CD4-positive, CD25-positive, alpha-beta regulatory T cell (primary cell): Measurements from ENCODE around the gene TCFL5. TPM values are rescaled to one million over a fixed set of nuclear protein-coding genes. Genes with fewer than 3 reads are reported as not detected.

Experiments used
- ATAC-seq, 2 donors: fragments of 150-1000 bp; cut with Tn5 transposase; one replicate each; pipeline ENCODE4 v1.10.0; 2021; ENCODE audit warnings: low read depth in 2 of 2, moderate number of reproducible peaks in 2 of 2, moderate library complexity in 1 of 2
- DNase-seq, 3 donors: peaks; one replicate each; pipeline versions ENCODE4 v3.0.0 to v3.0.0-alpha.2; 2012 to 2022; ENCODE audit warnings: mixed read lengths in 1 of 3
- H3K27ac ChIP-seq: one replicate; pipeline ENCODE4 v1.7.0; 2013; ENCODE audit warnings: mild to moderate bottlenecking, low read length; ENCODE audit not compliant: insufficient read depth, poor library complexity, severe bottlenecking
- H3K27me3 ChIP-seq: one replicate; pipeline ENCODE4 v1.7.0; 2013; ENCODE audit warnings: low read length; ENCODE audit not compliant: control insufficient read depth, insufficient read depth
- H3K36me3 ChIP-seq: one replicate; pipeline ENCODE4 v1.7.0; 2013; ENCODE audit warnings: mild to moderate bottlenecking, low read length, moderate library complexity; ENCODE audit not compliant: control insufficient read depth, insufficient read depth
- H3K4me1 ChIP-seq: 2 replicates; pipeline ENCODE4 v1.7.0; 2013; ENCODE audit warnings: mild to moderate bottlenecking, low read length; ENCODE audit not compliant: insufficient read depth, control insufficient read depth, poor library complexity, severe bottlenecking
- H3K4me3 ChIP-seq: one replicate; pipeline ENCODE4 v1.7.0; 2013; ENCODE audit warnings: low read depth, mild to moderate bottlenecking, low read length, moderate library complexity
- H3K9me3 ChIP-seq, 2 experiments: 1 replicate in 1 of 2; 2 replicates in 1 of 2; pipeline ENCODE4 v1.7.0; 2013; ENCODE audit warnings: low read length in 2 of 2, mild to moderate bottlenecking in 1 of 2, moderate library complexity in 1 of 2; ENCODE audit not compliant: control insufficient read depth in 2 of 2
- H3K27ac Mint-ChIP-seq, 3 donors: one replicate each; pipeline ENCODE4 v1.8.0; 2020 to 2022; ENCODE audit warnings: mild to moderate bottlenecking in 3 of 3, mixed read lengths in 3 of 3, moderate library complexity in 2 of 3
- H3K27me3 Mint-ChIP-seq: one replicate; pipeline ENCODE4 v1.8.0; 2022; ENCODE audit warnings: mild to moderate bottlenecking, mixed read lengths
- H3K36me3 Mint-ChIP-seq: one replicate; pipeline ENCODE4 v1.8.0; 2020; ENCODE audit warnings: mixed read lengths
- H3K4me1 Mint-ChIP-seq, 4 donors: one replicate each; pipeline ENCODE4 v1.8.0; 2020 to 2022; ENCODE audit warnings: mixed read lengths in 4 of 4, mild to moderate bottlenecking in 1 of 4
- H3K4me3 Mint-ChIP-seq, 4 donors: one replicate each; pipeline ENCODE4 v1.8.0; 2020 to 2022; ENCODE audit warnings: mild to moderate bottlenecking in 4 of 4, mixed read lengths in 4 of 4, moderate library complexity in 3 of 4
- H3K9me3 Mint-ChIP-seq, 7 donors: one replicate each; pipeline ENCODE4 v1.8.0; 2020 to 2022; ENCODE audit warnings: mixed read lengths in 7 of 7, mild to moderate bottlenecking in 3 of 7, moderate library complexity in 2 of 7
- polyA plus RNA-seq, 4 donors: library from polyadenylated mRNA; unstranded; fragments of 300-500 nt; fragmentation: Illumina TruSeq; gene quantifications; one replicate each; pipeline ENCODE4 v1.2.3, GENCODE V29; 2021
- total RNA-seq: library from RNA; stranded (reverse); gene quantifications from one replicate; pipeline ENCODE4 v1.2.3, GENCODE V29; 2022

Gene TCFL5
- total and polyA plus RNA-seq, 5 donors from 2014 or later, result 0.53 to 3.8 (median 1.2) TPM

DNA sequence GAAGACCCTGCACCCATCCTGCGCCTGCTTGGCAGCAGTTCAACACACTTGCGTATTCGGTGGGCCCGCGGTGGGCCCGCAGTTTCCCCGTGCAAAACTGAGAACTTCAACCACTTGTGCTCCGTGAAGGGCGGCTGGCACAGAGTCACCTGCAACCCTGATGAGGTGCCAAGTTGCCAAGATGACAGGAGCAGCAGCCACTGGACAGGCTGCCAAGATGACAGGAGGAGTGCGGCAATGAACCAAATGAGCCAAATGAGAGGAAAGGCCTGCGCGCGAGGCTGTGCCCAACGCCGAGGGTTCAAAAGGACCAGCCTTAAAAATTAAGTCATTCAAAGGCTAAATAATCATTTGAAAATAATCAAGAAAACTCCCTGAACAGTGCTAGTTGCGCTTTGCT is 44.6 kb upstream of the TCFL5 start:
- ATAC-seq (no peak), DNase-seq (no peak)
- Mint-ChIP-seq H3K36me3 (peaks cover 47% of the 10 kb centered on the region), H3K9me3 (peaks cover 0 to 1% (median 0%) of the 10 kb centered on the region in 7 donors), H3K4me1 (peaks cover 8 to 25% (median 10%) of the 10 kb centered on the region in 4 donors), H3K27ac (peak overlapping the region in 1 of 3 donors; percentile 40), H3K27me3 (no peaks in the 10 kb centered on the region), H3K4me3 (no peak overlapping the region)
- peaks cover 89% of the 10 kb centered on the region for H3K36me3 ChIP-seq
- no peaks in the 10 kb centered on the region for H3K27me3 ChIP-seq
- H3K4me1 ChIP-seq, result no peaks in the 10 kb centered on the region
- H3K4me3 ChIP-seq, result no peak overlapping the region
- no peaks in the 10 kb centered on the region for H3K9me3 ChIP-seq
- H3K27ac ChIP-seq, result no peak overlapping the region

- no peak for ATAC-seq
- Mint-ChIP-seq H3K36me3 (peaks cover 44% of the 10 kb centered on the region), H3K27ac (peak overlapping the region in 2 of 3 donors; percentile 37 to 40), H3K4me1 (peaks cover 8 to 24% (median 12%) of the 10 kb centered on the region in 4 donors), H3K27me3 (no peaks in the 10 kb centered on the region), H3K4me3 (peak overlapping the region in 1 of 4 donors; percentile 21), H3K9me3 (peaks cover 0 to 1% (median 0%) of the 10 kb centered on the region in 7 donors)
- Histone ChIP-seq H3K27me3 (no peaks in the 10 kb centered on the region), H3K4me1 (peaks cover under 1% of the 10 kb centered on the region), H3K36me3 (peaks cover 86% of the 10 kb centered on the region), H3K9me3 (no peaks in the 10 kb centered on the region), H3K4me3 (no peak overlapping the region), H3K27ac (no peak overlapping the region)
- no peak for DNase-seq
These were observed 44.0 kb upstream of the TCFL5 start for GRCh38 chr20:62905536-62906117.

GRCh38 chr20:62902926-62903615 is 41.4 kb upstream of the TCFL5 start:
- ATAC-seq (no peak), DNase-seq (no peak)
- H3K9me3 Mint-ChIP-seq, result peaks cover 0 to 1% (median 0%) of the 10 kb centered on the region in 7 donors
- no peaks in the 10 kb centered on the region for H3K27me3 Mint-ChIP-seq
- H3K4me1 Mint-ChIP-seq, result peaks cover 17 to 36% (median 29%) of the 10 kb centered on the region in 4 donors
- Histone ChIP-seq H3K36me3 (peaks cover 61% of the 10 kb centered on the region), H3K4me3 (no peak overlapping the region), H3K4me1 (peaks cover 24% of the 10 kb centered on the region), H3K27me3 (no peaks in the 10 kb centered on the region), H3K27ac (no peak overlapping the region), H3K9me3 (no peaks in the 10 kb centered on the region)
- H3K4me3 Mint-ChIP-seq, result no peak overlapping the region
- peak overlapping the region in 1 of 3 donors; percentile 32 for H3K27ac Mint-ChIP-seq
- peaks cover 26% of the 10 kb centered on the region for H3K36me3 Mint-ChIP-seq

DNA sequence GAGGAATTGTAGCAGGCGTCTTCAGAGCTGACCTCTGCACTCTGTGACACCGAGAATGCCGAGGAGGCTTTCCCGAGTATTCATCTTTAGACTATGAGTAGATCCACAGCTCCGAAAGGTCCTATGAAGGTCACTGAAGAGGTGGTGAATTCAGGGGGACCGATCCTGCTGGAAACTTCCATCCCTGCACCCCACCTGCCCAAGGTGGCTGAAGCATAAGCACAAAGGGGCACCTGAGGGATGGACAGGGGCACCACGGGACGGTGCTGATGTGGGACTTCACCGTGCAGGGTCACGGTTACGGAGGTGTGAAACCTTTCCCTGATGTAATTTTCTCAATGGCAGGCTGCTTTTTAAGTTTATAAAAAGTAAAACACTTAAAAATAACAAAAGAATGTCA is 40.3 kb upstream of the TCFL5 start:
- H3K9me3 ChIP-seq, result no peaks in the 10 kb centered on the region
- ATAC-seq, result no peak
- no peak overlapping the region for H3K27ac ChIP-seq
- peaks cover 51% of the 10 kb centered on the region for H3K36me3 ChIP-seq
- H3K4me3 Mint-ChIP-seq, result no peak overlapping the region
- H3K36me3 Mint-ChIP-seq, result peaks cover 18% of the 10 kb centered on the region
- DNase-seq, result no peak
- H3K4me1 ChIP-seq, result peaks cover 24% of the 10 kb centered on the region
- H3K9me3 Mint-ChIP-seq, result peaks cover 0 to 1% (median 0%) of the 10 kb centered on the region in 7 donors
- H3K27me3 ChIP-seq, result no peaks in the 10 kb centered on the region
- peaks cover 9 to 38% (median 29%) of the 10 kb centered on the region in 4 donors for H3K4me1 Mint-ChIP-seq
- no peak overlapping the region for H3K4me3 ChIP-seq
- H3K27me3 Mint-ChIP-seq, result no peaks in the 10 kb centered on the region
- no peak overlapping the region for H3K27ac Mint-ChIP-seq

DNA sequence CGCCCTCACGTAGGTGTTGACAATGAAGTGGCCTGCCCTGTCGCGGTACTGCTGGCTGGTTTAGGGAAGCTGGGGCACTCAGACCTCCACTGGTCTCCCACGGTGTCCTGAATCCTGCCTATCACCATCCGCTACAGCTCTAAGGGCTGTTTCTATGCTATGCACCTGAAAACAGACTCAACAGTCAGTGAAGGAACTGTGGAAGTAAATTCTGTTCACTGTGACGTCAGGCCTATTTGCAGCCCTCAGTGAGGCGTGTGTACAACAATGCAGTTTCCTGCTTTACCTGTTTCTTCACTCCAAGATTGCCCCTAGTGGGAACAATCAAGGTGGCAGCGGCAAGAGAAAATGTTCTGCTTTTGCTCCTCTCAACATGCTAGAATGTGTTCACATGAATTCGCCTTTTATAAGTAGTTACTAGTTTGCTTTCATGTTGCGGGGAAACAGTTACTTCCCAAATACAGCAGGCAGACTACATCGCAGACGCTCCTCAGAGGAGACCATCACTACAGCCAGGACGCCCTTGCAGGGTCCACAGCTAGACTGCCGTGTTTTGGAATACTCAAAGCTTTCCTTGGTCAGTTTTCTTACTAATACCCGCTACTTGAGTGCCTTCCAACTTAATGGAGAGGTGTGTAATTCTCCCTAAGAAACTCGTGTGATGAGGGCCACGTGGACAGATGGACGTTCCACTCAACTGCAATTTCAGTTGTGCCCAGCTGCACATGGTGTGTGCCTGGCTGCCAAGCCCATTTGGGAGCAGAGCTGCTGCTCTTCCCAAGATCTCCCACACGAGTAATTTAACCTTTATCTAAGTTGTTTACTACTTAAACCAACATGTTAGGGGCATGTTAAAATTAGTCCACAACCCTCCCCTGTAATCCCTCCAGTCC is 39.3 kb upstream of the TCFL5 start:
- H3K36me3 Mint-ChIP-seq, result peaks cover 13% of the 10 kb centered on the region
- peak overlapping the region in 1 of 4 donors; percentile 41 for H3K4me3 Mint-ChIP-seq
- peaks cover 0 to 1% (median 0%) of the 10 kb centered on the region in 7 donors for H3K9me3 Mint-ChIP-seq
- peak; percentile 12 to 16 for ATAC-seq
- H3K9me3 ChIP-seq, result no peaks in the 10 kb centered on the region
- H3K27ac ChIP-seq, result peak overlapping the region; percentile 36
- H3K4me3 ChIP-seq, result no peak overlapping the region
- peaks cover 24% of the 10 kb centered on the region for H3K4me1 ChIP-seq
- H3K36me3 ChIP-seq, result peaks cover 44% of the 10 kb centered on the region
- H3K27me3 Mint-ChIP-seq, result no peaks in the 10 kb centered on the region
- H3K4me1 Mint-ChIP-seq, result peaks cover 9 to 38% (median 28%) of the 10 kb centered on the region in 4 donors
- H3K27me3 ChIP-seq, result no peaks in the 10 kb centered on the region
- peak in 2 of 3 donors; percentile 36 to 41 for DNase-seq
- peak overlapping the region in 2 of 3 donors; percentile 69 to 88 for H3K27ac Mint-ChIP-seq

- Histone ChIP-seq H3K27me3 (no peaks in the 10 kb centered on the region), H3K4me3 (no peak overlapping the region), H3K27ac (peak overlapping the region; percentile 36), H3K9me3 (no peaks in the 10 kb centered on the region), H3K36me3 (peaks cover 44% of the 10 kb centered on the region), H3K4me1 (peaks cover 24% of the 10 kb centered on the region)
- DNase-seq, result peak; percentile 64 to 79 (median 78)
- Mint-ChIP-seq H3K4me1 (peaks cover 9 to 38% (median 28%) of the 10 kb centered on the region in 4 donors), H3K4me3 (peak overlapping the region; percentile 41 to 79 (median 68)), H3K27ac (peak overlapping the region in 2 of 3 donors; percentile 73 to 88), H3K9me3 (peaks cover 0 to 1% (median 0%) of the 10 kb centered on the region in 7 donors), H3K27me3 (no peaks in the 10 kb centered on the region), H3K36me3 (peaks cover 13% of the 10 kb centered on the region)
- peak; percentile 90 to 94 for ATAC-seq
These were observed 38.5 kb upstream of the TCFL5 start for GRCh38 chr20:62900052-62900691.

DNA sequence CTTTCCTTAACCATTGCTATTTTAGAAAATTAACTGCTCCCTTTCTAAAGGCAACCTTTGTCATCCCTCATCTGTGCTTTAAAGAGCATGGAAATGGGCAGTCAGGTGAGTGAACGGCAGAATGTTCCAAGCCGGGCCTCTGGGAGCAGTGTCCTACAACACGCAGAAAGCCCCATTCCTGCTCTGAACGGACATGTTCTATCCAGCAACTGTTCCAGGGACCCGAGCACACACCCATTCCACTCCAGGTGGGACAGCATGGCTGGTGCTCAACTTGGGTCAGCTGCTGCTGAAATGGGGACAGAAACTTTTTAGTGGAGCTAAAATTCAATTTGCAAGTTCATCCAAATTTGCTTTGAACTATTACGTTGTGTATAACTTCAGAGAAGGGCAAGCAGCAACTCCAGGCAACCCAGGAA is 38.0 kb upstream of the TCFL5 start:
- no peak for ATAC-seq
- Mint-ChIP-seq H3K36me3 (peaks cover 12% of the 10 kb centered on the region), H3K4me1 (peaks cover 9 to 38% (median 28%) of the 10 kb centered on the region in 4 donors), H3K4me3 (peak overlapping the region; percentile 41 to 79 (median 68)), H3K27ac (peak overlapping the region in 2 of 3 donors; percentile 38 to 88), H3K9me3 (peaks cover 0 to 1% (median 0%) of the 10 kb centered on the region in 7 donors), H3K27me3 (no peaks in the 10 kb centered on the region)
- no peak overlapping the region for H3K27ac ChIP-seq
- no peaks in the 10 kb centered on the region for H3K9me3 ChIP-seq
- H3K4me3 ChIP-seq, result no peak overlapping the region
- no peaks in the 10 kb centered on the region for H3K27me3 ChIP-seq
- H3K36me3 ChIP-seq, result peaks cover 44% of the 10 kb centered on the region
- DNase-seq, result no peak
- peaks cover 24% of the 10 kb centered on the region for H3K4me1 ChIP-seq
